CD4-positive, alpha-beta T cell treated with Interleukin-17A for 4 hours (primary cell): Measurements from ENCODE around the gene CBL.
A peak's percentile ranks its signal among the peaks of the same experiment; 100 is the strongest.

Experiments used
- DNase-seq: peaks from one replicate; pipeline ENCODE4 v3.0.0-alpha.2; 2020; ENCODE audit warnings: mixed read lengths

The CBL gene

GRCh38 chr11:119350302-119350701 is 144.2 kb downstream of the CBL start:
- DNase-seq = no peak

- DNase-seq = no peak
Observed at GRCh38 chr11:119351232-119351631, 145.1 kb downstream of the CBL start.

- DNase-seq = no peak
Observed at GRCh38 chr11:119352857-119353260, 146.7 kb downstream of the CBL start.

- DNase-seq = no peak
Observed at GRCh38 chr11:119355091-119355843, 149.1 kb downstream of the CBL start.

- DNase-seq = peak; percentile 81
Observed at GRCh38 chr11:119356349-119357031, 150.4 kb downstream of the CBL start.

GRCh38 chr11:119357074-119357473 is 150.9 kb downstream of the CBL start:
- no peak for DNase-seq
